ENCODE data around the gene TM4SF1. TPM values are rescaled to one million over a fixed set of nuclear protein-coding genes. Genes with fewer than 3 reads are reported as not detected.
A peak's percentile ranks its signal among the peaks of the same experiment; 100 is the strongest.

TM4SF1 gene, protein sequence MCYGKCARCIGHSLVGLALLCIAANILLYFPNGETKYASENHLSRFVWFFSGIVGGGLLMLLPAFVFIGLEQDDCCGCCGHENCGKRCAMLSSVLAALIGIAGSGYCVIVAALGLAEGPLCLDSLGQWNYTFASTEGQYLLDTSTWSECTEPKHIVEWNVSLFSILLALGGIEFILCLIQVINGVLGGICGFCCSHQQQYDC
- 10 to 100 TPM; 35.7 to 54.8 (median 43.3) TPM for polyA plus RNA-seq (ENCODE audit: insufficient read length in 10 of 10)
- long read RNA-seq, donor 1, transcript TM4SF1-201 (5 exons, 1,771 nt): major isoform, 34 of 34 reads
- long read RNA-seq, donor 1, partial matches to known transcripts: 0 of 34 reads
- long read RNA-seq, donor 1, other reads (novel, unspliced or antisense): 0 of 34 reads
- long read RNA-seq, donor 2, transcript TM4SF1-201 (5 exons, 1,771 nt): major isoform, 21 of 21 reads
- long read RNA-seq, donor 2, partial matches to known transcripts: 0 of 21 reads
- long read RNA-seq, donor 2, other reads (novel, unspliced or antisense): 0 of 21 reads
- long read RNA-seq, donor 3: 0 reads
- long read RNA-seq, donor 4, transcript TM4SF1-201 (5 exons, 1,771 nt): major isoform, 15 of 15 reads
- long read RNA-seq, donor 4, partial matches to known transcripts: 0 of 15 reads
- long read RNA-seq, donor 4, other reads (novel, unspliced or antisense): 0 of 15 reads
- long read RNA-seq, donor 5, transcript TM4SF1-201 (5 exons, 1,771 nt): major isoform, 39 of 40 reads
- long read RNA-seq, donor 5, partial matches to known transcripts: 0 of 40 reads
- long read RNA-seq, donor 5, other reads (novel, unspliced or antisense): 0 of 40 reads
- long read RNA-seq, donor 6, transcript TM4SF1-201 (5 exons, 1,771 nt): major isoform, 33 of 34 reads
- long read RNA-seq, donor 6, partial matches to known transcripts: 0 of 34 reads
- long read RNA-seq, donor 6, other reads (novel, unspliced or antisense): 0 of 34 reads
- long read RNA-seq, donor 7, transcript TM4SF1-201 (5 exons, 1,771 nt): major isoform, 10 of 10 reads
- long read RNA-seq, donor 7, partial matches to known transcripts: 0 of 10 reads
- long read RNA-seq, donor 7, other reads (novel, unspliced or antisense): 0 of 10 reads
- long read RNA-seq, donor 8, transcript TM4SF1-201 (5 exons, 1,771 nt): major isoform, 9 of 9 reads
- long read RNA-seq, donor 8, partial matches to known transcripts: 0 of 9 reads
- long read RNA-seq, donor 8, other reads (novel, unspliced or antisense): 0 of 9 reads
- long read RNA-seq, donor 9, transcript TM4SF1-201 (5 exons, 1,771 nt): major isoform, 6 of 6 reads
- long read RNA-seq, donor 9, partial matches to known transcripts: 0 of 6 reads
- long read RNA-seq, donor 9, other reads (novel, unspliced or antisense): 0 of 6 reads

DNA sequence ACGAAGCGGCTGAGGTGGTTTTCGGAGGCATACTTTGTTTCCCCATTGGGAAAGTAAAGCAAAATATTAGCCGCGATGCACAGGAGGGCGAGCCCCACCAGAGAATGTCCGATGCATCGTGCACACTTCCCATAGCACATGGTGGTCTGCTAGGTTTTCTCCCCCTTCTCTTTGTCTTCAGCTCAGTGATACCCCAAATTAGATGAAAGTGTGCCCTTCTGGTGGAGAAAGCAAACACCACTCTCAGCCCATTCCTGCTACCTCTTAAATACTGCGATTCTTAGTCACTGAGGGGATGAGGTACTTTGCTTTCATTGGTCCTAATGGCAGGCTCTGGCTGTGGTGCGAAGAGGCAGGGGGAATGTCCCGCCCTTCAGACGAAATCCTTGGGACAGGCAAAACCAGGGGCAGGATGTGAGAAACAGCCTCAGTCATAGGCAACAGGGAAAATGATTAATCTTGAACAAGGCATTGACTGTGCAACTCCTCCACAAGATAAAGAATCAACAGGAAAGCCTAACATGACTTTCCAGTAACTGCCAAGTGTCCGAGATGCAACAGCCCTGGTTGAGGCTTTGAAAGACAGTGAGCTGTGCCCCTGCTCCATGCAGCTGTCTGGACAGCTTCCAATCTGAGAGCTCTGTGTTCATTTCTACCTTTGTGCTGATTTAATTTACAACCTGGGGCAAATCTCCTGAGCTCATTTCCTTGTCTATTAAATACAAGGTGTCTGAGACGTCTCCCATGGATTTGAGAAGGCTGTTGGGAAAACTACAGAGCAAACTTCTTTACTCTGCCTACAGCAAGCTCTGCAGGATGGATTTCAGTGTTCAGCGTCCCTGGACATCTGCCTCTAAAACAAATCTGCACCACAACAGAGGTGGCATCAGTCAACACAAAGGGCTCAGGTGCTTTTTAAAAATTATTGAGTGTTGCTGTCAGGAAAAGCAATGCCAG, at the start of gene TM4SF1:
TSS of gene TM4SF1 (minus strand) at position 242 of the 957 bp plus-strand sequence. CDS start at position 140, 102 bp downstream.
- peak; percentile 44 to 78 (median 73) for DNase-seq

DNA sequence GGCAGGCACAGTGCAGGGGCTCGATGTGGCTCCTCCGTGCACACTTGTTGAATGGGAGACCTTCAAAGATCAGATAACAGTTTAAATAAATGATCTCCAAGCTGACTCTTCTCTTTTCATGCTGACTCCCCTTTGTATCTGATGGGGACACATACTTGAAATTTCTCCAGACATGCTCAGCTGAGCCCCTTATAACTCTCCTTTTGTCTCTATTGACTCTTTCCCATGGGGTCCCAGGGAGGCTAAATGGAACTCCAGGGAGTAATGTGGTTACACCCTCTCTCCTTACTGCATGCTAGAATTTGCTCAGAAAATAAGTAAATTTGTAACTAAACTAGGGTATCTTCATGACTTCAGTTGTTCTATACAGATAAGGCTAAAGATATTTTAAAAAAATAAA, 48.9 kb upstream of the TM4SF1 start:
- no peak for DNase-seq

DNA sequence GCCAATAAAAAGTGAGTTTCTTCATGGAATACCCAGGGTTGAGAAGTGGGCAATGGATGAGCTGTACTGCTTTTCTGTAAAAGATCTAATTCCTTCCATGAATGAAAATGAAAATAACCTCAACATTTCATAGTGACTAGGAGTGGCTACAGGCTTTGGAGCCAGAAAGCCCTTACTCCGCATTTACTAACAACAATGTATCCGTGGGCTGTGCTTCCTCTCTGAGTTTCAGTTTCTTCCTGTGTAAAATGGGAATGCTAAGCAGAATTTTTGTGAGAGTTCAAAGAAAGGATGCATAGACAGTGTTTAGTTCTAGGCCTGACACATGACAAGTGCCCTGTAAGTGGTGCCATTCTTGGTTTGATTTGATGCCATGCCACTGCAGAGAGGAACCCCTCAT, 47.5 kb upstream of the TM4SF1 start:
- no peak for DNase-seq

DNA sequence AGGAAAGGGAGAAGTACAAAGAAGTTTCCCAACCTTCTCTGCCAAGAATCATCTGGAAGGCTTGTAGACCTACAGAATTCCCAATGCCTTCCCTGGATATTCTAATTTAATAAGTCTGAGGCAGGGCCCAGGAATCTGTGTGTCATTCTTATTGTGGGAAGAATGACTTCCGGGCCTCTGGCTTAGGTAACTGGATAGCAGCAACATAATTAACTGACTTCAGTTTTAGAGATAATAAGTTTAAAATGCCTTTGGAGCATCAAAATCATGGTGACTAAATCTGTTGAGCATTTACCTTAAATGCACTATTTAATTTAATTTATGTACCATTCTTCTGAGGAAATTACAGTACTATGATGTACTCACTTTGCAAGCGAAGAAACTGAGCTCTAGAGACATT, 44.3 kb upstream of the TM4SF1 start:
- DNase-seq: no peak

DNA sequence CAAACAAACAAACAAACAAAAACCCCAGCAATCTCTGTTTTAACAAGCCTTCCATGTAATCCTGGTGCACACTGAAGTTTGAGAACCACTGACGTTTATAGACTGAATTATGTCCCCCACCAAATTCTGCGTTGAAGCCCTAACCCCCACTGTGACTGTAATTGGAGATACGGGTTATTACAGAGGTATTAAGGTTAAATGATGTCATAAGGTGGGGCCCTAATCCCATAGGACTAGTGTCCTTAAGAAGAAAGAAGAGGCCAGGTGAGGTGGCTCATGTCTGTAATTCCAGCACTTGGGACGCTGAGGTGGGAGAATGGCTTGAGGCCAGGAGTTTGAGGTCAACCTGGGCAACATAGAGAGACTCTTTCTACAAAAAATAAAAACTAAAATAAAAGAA, 42.4 kb upstream of the TM4SF1 start:
- no peak for DNase-seq

DNA sequence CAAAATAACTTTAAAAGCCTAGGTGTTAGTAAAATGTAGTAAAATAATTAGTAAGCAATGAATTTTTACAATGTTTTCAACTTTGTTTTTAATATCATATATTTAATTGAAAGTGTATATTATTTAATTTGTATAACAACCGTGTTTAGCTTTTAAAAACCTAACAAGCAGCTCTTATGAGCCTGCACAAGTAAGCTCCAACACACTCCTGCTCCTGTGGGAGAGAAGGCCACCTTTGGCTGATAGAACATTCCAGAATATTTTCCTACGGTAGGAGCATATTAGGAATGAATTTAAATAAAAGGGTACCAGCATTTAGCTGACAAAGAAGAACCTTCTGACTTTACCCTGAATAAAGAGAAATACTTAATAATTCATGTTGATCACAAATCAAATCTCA, 40.3 kb upstream of the TM4SF1 start:
- DNase-seq: no peak

DNA sequence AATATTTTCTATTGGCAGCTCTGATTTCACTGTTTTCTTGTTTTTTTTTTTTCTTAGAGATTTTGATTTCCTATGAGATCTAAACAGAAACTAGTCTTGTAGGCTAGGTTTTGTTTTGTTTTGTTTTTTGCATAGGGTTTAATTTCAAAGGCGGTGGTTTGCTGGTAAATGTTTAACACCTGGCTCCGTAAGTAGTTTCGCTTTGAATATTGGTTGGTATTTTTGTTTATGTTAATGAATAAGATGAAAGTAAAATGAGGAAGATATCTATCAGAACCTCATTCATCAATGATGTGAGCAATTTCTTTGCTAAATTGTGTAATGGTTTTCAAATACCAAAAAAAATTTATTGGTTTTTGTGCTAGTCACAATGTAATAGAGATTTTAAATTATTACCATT, 39.7 kb upstream of the TM4SF1 start:
- no peak for DNase-seq

DNA sequence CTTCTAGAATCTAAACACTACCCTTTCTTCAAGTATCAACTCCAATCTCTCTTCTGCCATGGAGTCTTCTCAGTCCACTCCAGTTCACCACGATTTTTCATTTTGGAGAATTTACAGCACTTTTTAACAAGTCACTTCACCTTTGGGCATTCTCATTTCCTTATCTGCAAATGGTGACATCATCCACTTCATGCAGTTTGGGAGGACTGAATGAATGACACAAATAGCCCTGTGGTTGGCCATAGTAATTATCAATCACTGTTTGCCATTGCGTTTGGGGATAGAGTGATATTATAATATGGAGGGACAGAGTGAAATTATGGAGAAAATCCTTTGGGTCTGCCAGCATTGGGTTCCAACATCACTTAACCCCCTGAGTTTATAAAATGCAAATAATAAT, 38.0 kb upstream of the TM4SF1 start:
- DNase-seq: no peak

DNA sequence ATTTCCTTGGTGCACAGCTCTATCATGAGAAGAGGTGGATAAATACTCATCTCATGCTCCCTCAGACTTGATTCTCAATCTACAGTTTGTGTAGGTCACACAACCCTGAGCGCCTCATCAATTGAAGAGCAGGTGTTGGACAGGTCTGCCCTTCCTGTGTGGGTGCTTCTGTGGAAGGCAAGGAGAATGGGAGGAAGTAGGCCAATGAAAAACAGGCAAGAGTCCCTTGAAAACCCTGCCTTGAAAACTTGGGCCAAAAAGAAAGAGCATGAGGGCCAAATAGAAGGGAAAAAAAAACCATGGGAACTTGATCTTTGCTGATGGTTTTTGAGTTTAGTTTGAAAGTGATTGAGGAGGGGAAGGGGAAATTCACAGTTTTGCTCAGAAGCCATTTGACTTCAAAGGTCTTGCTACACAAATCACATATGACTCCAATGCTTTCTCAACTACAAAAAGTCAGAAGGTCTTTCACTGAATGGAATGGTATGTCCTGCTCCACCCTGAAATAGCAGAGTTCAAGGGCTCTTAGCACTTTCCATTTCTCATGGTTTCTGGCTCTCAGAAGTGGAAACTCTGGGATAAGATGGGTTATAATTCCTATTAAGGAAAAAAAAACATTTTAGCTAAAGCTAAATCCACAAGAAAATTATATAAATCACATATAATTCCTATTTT, 37.2 kb upstream of the TM4SF1 start:
- DNase-seq: peak in 2 of 3 donors; percentile 30 to 32

DNA sequence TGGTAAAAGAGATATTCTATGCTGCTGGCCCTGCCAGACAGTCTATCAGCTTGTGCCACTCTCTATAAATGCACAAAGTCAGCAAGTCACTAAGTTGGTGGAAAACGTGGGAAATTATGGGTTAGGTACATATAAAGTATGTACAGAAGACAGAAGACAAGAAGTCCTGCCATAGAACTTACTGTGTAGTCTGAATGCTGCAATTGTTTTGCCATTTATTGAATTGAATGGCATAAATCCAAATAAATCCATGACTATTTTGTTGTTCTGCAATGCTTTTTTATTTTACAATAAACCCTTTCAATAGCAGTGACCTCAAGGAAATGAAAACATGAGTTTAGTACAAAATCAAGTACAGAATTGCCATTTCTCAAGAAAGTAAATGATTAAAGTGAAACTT, 34.1 kb upstream of the TM4SF1 start:
- DNase-seq: no peak

DNA sequence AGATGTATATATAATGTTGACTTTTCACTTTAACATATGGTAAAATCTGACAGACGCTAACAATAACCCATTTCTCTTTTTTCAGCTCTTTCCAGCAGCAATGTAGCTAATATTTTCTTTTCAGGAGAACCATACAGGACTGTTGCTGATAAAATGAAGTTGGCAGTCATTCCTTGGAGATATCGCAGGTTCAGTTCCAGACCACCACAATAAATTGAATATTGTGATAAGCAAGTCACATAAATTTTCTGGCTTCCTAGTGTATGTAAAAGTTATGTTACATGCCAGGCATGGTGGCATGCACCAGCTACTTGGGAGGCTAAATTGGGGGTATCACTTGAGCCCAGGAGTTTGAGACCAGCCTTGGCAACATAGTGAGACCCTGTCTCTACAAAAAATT, 31.9 kb upstream of the TM4SF1 start:
- DNase-seq: no peak

DNA sequence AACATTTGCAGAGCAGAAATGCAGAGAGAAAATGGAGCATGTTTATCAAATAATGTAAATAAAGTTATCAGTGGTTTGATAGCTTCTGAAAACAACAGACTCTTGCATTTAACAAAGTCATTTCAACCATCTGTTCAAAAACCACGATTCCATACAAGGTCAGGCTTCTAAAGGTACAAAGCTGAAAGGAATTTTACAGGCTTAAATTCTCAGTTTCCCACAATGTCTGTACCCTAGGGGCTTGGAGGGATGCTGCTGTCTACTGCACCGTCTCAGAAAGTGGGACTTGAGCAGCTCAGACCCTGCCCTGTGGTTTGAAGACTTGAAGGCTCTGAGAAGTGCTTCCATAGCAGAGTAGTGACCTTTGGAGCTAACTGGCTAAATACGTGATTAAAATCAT, 30.4 kb upstream of the TM4SF1 start:
- no peak for DNase-seq

DNA sequence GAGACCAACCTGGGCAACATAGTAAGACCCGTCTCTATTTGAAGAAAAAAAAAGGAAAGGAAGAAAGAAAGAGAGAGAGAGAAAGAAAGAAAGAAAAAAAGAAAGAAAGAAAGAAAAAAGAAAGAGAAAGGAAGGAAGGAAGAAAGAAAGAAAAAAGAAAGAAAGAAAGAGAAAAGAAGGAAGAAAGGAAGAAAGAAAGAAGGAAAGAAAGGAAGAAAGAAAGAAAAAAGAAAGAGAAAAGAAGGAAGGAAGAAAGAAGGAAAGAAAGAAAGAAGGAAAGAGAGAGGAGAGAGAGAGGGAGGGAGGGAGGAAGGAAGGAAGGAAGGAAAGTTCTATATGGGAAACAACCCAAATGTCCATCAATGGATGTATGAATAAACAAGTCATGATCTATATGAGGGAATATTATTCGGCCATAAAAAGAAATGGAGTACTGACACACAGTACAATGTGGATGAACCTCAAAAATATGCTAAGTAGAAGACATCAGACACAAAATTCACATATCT, 28.8 kb upstream of the TM4SF1 start:
- no peak for DNase-seq

DNA sequence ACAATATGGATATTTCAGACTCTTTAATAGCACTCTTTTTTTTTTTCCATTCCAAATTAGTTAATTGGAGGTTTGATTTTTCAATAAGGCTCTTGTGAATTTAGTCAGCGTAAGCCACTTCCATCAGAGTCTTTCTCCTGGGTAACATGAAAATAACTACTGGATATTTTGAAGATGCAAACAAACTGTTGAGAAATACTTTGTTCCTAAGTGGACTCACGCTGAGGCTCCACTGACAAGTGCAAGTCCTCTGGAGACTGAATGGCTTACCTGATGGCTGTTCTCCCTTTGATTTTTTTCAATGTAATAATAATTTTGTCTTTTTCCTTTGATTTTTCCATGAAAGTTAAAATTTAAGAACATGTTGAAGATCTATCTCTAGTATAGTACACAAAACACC, 26.0 kb upstream of the TM4SF1 start:
- DNase-seq: no peak

DNA sequence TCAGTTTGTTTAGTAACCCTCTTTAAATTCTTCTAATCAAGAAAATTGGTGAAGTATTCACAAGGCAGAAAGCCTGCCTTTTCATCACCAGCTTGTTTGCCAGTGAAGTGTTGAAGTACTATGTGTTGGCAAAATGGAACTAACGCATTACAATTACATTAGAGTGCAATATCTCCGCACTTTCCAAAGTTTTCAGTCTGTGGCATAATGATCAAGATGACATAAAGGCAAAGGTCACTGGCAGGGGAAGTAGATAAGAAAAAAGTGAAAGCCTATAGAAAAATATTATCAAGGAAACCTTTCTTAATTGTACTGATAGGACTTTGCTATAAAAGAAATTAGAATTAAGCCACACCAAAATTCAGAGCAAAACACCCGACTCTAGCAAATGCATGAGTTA, 25.0 kb upstream of the TM4SF1 start:
- no peak for DNase-seq

DNA sequence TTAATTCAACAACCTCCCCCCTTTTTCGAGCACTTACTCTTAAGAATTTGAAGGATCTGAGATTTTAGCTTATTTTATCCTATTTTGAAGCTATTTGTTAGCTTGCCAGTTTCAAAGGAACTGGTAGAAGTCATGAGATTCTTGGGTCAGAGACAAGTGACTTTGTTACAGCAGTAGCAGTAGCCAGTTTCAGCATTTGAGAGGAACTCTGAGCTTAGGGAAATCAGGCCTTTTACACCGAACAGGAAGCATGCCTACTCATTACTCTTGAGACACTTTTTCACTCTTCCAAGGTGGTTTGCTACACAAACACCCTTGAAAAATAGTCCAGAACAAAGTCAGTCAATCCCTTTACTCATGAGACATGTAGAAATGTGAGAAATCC, 24.5 kb upstream of the TM4SF1 start:
- DNase-seq: no peak

DNA sequence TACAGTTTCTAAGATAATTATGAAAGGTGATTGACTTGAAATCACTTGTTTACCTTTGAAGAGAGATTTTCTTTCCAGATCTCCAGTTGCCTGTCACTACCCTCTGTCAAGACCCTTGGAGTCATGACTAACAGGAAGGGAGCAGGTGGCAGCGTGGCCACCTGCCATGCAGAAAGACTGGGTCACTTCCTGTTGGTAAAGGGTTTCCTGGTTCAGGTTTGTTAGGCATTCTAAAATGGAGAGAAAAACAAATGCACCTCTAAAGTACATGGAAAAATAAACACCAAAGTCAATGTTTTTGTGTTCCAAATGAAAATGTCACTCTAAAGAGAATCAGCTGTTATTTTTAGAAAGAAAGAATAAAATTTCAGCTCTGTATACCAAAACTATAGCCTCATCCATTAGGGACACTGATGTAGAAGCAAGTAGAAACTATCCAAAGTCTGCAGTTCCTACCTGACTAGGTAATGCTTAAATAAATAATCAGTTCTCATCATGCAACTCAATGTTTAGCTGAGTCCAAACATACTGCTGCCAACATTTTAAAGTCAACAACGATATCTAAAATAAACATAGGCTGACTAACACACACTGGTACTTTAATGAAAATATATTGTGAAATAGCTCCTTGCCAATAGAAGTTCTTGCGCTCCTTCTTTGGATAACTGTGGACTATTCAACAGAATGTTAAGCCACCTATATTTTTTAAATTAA, 23.9 kb upstream of the TM4SF1 start:
- DNase-seq: no peak

DNA sequence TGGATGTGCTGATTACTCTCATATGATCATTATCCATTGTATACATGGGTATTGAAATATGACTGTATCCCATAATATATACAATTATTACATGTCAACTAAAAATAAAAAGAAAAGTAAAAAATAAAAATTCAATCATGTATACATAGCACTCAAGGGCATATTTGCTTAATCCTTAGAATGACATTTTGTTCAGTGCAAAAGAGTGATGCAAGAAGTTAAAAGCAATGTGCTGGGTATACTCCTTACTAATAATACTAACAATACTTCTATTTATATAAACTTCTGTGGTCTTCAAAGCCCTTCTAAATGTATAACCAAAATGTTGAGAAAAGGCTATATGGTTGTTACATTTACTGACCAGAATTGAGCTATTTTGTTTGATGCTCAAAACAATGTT, 23.2 kb upstream of the TM4SF1 start:
- no peak for DNase-seq

DNA sequence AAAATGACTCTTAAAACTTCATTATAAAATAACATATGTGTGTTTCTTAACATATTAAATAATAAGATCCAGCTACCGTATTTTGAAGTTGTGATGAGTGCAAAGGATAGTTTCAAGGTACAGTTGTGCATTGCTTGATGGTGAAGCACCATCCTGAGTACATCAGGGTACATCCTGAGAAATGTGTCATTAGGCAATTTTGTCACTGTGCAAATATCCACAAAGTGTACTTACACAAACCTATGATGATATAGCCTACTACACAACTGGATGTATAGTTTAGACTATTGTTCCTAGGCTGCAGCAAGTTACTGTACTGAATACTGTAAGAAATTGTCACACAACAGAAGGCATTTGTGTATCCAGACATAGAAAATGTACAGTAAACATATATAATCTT, 20.8 kb upstream of the TM4SF1 start:
- DNase-seq: no peak

All from muscle of back (tissue), 13 donors.